Gastrocnemius medialis (tissue), 4 donors: ENCODE data around the gene CCDC154. TPM values are rescaled to one million over a fixed set of nuclear protein-coding genes. Genes with fewer than 3 reads are reported as not detected.

Source experiments
- ATAC-seq, 2 donors: fragments of 150-250 bp; one replicate each; pipeline ENCODE4 v1.9.1; 2016
- DNase-seq, 2 donors: peaks; one replicate each; pipeline ENCODE4 v3.0.0-alpha.2; 2019
- H3K27ac ChIP-seq, 4 donors: fragments of 200-600 bp; sonication (generic); 1 replicate in 1 of 4; 2 replicates in 3 of 4; pipeline ENCODE4 v1.5.1; 2016 to 2018; ENCODE audit warnings: mild to moderate bottlenecking in 2 of 4, moderate library complexity in 1 of 4
- H3K27me3 ChIP-seq, 3 donors: fragments of 200-600 bp; sonication (generic) in 2 of 3; 1 replicate in 1 of 3; 2 replicates in 2 of 3; pipeline versions ENCODE4 v1.5.1 to v1.6.0; 2016 to 2019; ENCODE audit warnings: mild to moderate bottlenecking in 1 of 3, moderate library complexity in 1 of 3
- H3K36me3 ChIP-seq, 2 donors: fragments of 200-600 bp; sonication (generic) in 1 of 2; one replicate each; pipeline ENCODE4 v1.5.1; 2017 to 2018
- H3K4me1 ChIP-seq, 2 donors: fragments of 200-600 bp; sonication (generic) in 1 of 2; one replicate each; pipeline ENCODE4 v1.5.1; 2016 to 2017; ENCODE audit warnings: mild to moderate bottlenecking in 2 of 2
- H3K4me3 ChIP-seq, 4 donors: fragments of 200-600 bp; sonication (generic) in 3 of 4; 1 replicate in 1 of 4; 2 replicates in 3 of 4; pipeline ENCODE4 v1.5.1; 2016 to 2019; ENCODE audit warnings: mild to moderate bottlenecking in 2 of 4
- H3K9me3 ChIP-seq, 3 donors: fragments of 200-600 bp; sonication (generic) in 2 of 3; 1 replicate in 1 of 3; 2 replicates in 2 of 3; pipeline ENCODE4 v1.5.1; 2016 to 2019
- CTCF ChIP-seq, 5 experiments: fragments of 450-650 bp in 3 of 5; fragments of 200-600 bp in 2 of 5; sonication (generic) in 2 of 5; IDR thresholded peaks in 4 of 5; conservative IDR thresholded peaks in 1 of 5; 1 replicate in 4 of 5; 2 replicates in 1 of 5; pipeline ENCODE4 v1.5.1; 2016 to 2019; ENCODE audit warnings: antibody characterized with exemption in 5 of 5, mild to moderate bottlenecking in 3 of 5, moderate library complexity in 3 of 5
- POLR2A ChIP-seq, 2 donors: fragments of 450-650 bp; IDR thresholded peaks; one replicate each; pipeline ENCODE4 v1.6.1; 2017; ENCODE audit warnings: antibody characterized with exemption in 2 of 2, mild to moderate bottlenecking in 2 of 2, moderate library complexity in 2 of 2
- in situ Hi-C, 4 donors: fragments of 200-750 bp; cut with MboI; loops; one replicate each; pipeline versions ENCODE4 v1.15.0 to v1.8.0; 2017; ENCODE audit warnings: low sequenced_read_pairs in 4 of 4
- intact Hi-C: fragments of 100-400 bp; cut with DNase I; formaldehyde crosslinking; loops from one replicate; pipeline ENCODE4 v1.15.1; 2023; ENCODE audit warnings: low total_unique reads
- total RNA-seq, 4 donors: library from RNA; depleted of rRNA; stranded (reverse); fragments of >200 nt; gene quantifications; one replicate each; pipeline versions ENCODE4 v1.1.0 to v1.2.3, GENCODE V29; 2016

Gene CCDC154
- total RNA-seq, 4 donors from 2014 or later, result 0.40 TPM; not detected in 3

- DNase-seq (no peak), ATAC-seq (no peak)
- H3K27ac ChIP-seq, result no peak overlapping the region
- in situ Hi-C loops (no loop called here), intact Hi-C loops (no loop called here)
- no peak overlapping the region for H3K4me3 ChIP-seq
- no peaks in the 10 kb centered on the region for H3K36me3 ChIP-seq
- no peaks in the 10 kb centered on the region for H3K27me3 ChIP-seq
- TF ChIP-seq CTCF (IDR thresholded peaks at IDR 0.05 in 4 of 5, conservative IDR thresholded peaks at IDR 0.05 in 1 of 5), result no peak
- no peak for TF ChIP-seq POLR2A (IDR thresholded peaks at IDR 0.05)
- no peaks in the 10 kb centered on the region for H3K9me3 ChIP-seq
- H3K4me1 ChIP-seq, result no peaks in the 10 kb centered on the region
Measured at GRCh38 chr16:1430214-1430758, 14.1 kb downstream of the CCDC154 start.

GRCh38 chr16:1429631-1430030 lies 14.7 kb downstream of the CCDC154 start:
- Histone ChIP-seq H3K9me3 (no peaks in the 10 kb centered on the region), H3K27ac (no peak overlapping the region), H3K4me3 (no peak overlapping the region), H3K36me3 (no peaks in the 10 kb centered on the region), H3K27me3 (no peaks in the 10 kb centered on the region), H3K4me1 (no peaks in the 10 kb centered on the region)
- intact Hi-C loops (loop anchor here (5.0 kb wide), 1 partner anchor 333 kb away; no protein-coding TSS in a partner anchor), in situ Hi-C loops (no loop called here)
- DNase-seq, result no peak
- no peak for TF ChIP-seq POLR2A (IDR thresholded peaks at IDR 0.05)
- TF ChIP-seq CTCF (IDR thresholded peaks at IDR 0.05 in 4 of 5, conservative IDR thresholded peaks at IDR 0.05 in 1 of 5), result no peak
- no peak for ATAC-seq

- TF ChIP-seq POLR2A (IDR thresholded peaks at IDR 0.05), result no peak
- in situ Hi-C loops (no loop called here), intact Hi-C loops (loop anchor here (5.0 kb wide), 1 partner anchor 333 kb away; no protein-coding TSS in a partner anchor)
- H3K4me3 ChIP-seq, result no peak overlapping the region
- no peak overlapping the region for H3K27ac ChIP-seq
- no peaks in the 10 kb centered on the region for H3K9me3 ChIP-seq
- DNase-seq, result no peak
- no peaks in the 10 kb centered on the region for H3K36me3 ChIP-seq
- no peaks in the 10 kb centered on the region for H3K27me3 ChIP-seq
- H3K4me1 ChIP-seq, result no peaks in the 10 kb centered on the region
- ATAC-seq, result no peak
Measured at GRCh38 chr16:1429012-1429411, 15.3 kb downstream of the CCDC154 start.

GRCh38 chr16:1428511-1428910 lies 15.8 kb downstream of the CCDC154 start:
- no peaks in the 10 kb centered on the region for H3K27me3 ChIP-seq
- intact Hi-C loops (loop anchor here (5.0 kb wide), 1 partner anchor 334 kb away; no protein-coding TSS in a partner anchor), in situ Hi-C loops (no loop called here)
- H3K36me3 ChIP-seq, result no peaks in the 10 kb centered on the region
- no peak overlapping the region for H3K4me3 ChIP-seq
- DNase-seq (no peak), ATAC-seq (no peak)
- H3K9me3 ChIP-seq, result no peaks in the 10 kb centered on the region
- TF ChIP-seq CTCF (IDR thresholded peaks at IDR 0.05 in 4 of 5, conservative IDR thresholded peaks at IDR 0.05 in 1 of 5) (peak in 2 of 5 experiments; percentile 19 to 33), POLR2A (IDR thresholded peaks at IDR 0.05) (no peak)
- H3K27ac ChIP-seq, result no peak overlapping the region
- no peaks in the 10 kb centered on the region for H3K4me1 ChIP-seq

- TF ChIP-seq CTCF (IDR thresholded peaks at IDR 0.05 in 4 of 5, conservative IDR thresholded peaks at IDR 0.05 in 1 of 5) (no peak), POLR2A (IDR thresholded peaks at IDR 0.05) (no peak)
- H3K27me3 ChIP-seq, result no peaks in the 10 kb centered on the region
- H3K9me3 ChIP-seq, result no peaks in the 10 kb centered on the region
- H3K36me3 ChIP-seq, result no peaks in the 10 kb centered on the region
- in situ Hi-C loops (no loop called here), intact Hi-C loops (loop anchor here (5.0 kb wide), 1 partner anchor 335 kb away; no protein-coding TSS in a partner anchor)
- no peak overlapping the region for H3K4me3 ChIP-seq
- no peaks in the 10 kb centered on the region for H3K4me1 ChIP-seq
- DNase-seq (no peak), ATAC-seq (no peak)
- H3K27ac ChIP-seq, result no peak overlapping the region
Measured at GRCh38 chr16:1427473-1428461, 16.6 kb downstream of the CCDC154 start.
